SIG-M5 (cell line): ENCODE data around the gene NUP133.
"Not testable (repeated sequence)": the region's sequence is repeated elsewhere in the genome, so short reads cannot be mapped to it uniquely, and the experiment has no call there.

Experiments
- DNase-seq: peaks from one replicate; lab custom pipeline; 2025; lab: John Stamatoyannopoulos, UW

The NUP133 gene

DNA sequence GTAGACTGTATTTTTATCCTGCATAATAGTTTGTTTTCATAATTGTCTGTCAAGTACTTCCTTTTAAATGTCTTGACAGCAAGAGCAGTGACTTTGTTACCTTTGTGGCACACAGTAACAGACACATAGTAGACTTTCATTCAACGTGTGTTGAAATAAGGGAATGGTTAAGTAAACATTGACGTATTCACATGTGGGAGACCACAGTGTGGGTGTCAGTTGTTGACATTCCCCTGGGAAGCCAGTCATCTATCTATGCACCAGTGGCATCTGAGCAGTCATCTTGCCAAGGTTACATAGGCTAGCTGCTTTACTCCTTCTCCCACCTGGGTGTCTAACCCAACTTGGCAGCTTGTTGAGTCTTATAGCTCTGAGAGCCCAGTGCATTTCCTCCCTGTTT is 1.4 kb upstream of the NUP133 start:
- no peak for DNase-seq

DNA sequence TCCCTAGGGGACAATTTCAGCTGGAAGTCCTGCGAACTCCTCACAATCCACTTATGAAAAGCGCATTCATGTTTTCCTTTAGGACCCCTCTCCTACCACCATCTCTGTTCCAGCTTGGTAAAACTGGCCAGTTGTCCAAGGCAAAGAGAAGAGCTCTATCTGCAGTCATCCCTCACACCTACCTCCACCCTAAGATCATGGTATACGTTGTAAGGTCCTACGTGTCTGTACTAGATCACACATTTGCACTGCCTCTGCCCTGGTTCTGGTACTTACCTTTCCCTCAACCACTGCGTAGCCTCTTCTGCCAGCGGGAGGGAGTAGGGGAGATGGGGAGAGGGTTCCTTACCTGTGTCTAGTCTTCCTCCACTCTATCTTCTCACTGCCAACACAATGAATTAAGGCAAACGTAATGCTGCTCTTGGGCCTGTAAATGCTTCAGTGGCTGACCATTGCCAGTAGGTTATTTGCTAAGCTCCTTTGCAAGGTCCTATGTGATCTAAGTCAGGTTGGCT is 739 bp upstream of the NUP133 start:
- DNase-seq, result no peak

DNA sequence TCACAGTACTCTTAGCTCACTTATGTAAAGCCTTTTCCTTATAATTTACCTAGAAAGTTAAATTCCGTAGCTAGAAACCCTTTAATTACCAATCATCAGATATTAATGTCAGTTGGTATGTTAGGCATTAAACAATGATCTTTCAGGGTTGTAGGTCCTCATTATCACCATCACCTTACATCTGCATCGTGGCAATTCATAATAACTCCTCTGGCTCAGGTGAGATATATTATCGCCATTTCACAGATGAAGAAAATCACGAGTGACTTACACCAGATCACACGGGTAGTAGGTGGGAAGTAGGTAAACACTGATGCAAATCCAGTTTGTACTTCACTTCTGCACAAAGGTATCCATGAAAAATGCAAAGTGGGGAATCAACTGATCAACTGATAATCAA is 639 bp downstream of the NUP133 start:
- DNase-seq, result no peak

DNA sequence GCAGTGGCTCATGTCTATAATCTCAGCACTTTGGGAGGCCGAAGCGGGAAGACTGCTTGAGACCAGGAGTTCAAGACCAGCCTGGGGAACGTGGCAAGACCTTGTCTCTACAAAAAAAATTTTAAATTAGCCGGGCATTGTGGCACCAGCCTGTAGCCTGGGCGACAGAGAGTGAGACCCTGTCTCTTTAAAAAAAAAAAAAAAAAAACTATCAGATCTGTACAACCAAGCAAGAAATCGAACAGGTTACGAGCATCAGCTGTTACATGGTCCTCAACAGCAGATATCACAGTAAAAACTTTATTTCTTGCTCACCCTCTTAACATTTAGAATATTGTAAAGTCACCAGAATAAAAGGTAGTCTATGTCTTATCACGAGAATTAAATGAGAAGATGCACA is 1.5 kb downstream of the NUP133 start:
- DNase-seq, result no peak

DNA sequence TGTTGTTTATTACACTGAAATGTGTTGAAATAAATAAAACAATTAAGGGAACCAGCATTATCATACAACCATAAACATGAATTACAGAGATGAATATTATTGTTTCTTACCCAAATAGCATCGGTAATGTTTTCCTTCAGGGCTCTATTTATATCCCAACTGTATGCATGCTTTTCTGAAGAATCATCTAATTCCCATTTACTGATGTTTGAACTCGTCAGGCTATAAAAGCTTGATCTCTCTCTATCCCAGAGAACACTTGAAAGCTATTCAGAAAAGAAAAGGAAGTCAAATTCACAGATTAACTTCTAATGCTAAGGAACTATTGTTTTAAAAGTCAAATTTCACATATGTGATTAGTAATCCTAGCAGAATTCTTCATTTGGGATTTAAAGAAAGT is 12.4 kb downstream of the NUP133 start:
- DNase-seq, result no peak

DNA sequence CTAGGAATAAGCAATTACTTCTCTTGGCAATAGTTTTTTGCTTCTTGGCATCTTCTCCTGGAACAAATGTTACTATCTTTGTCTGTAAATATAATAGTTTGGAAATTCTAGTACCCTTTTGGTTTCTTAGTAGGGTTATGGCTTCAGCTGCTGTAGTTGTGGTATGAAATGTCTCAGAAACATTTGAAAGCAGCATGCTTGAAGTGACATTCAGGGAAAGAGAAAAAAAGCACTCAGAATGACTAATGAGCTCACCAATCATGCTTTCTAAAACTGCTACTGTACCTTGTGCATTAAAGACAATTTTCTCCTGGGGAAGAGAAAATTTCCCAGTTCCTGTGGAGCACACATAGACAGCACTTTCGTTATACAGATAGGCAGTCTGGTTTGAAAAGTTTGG is 21.0 kb downstream of the NUP133 start:
- no peak for DNase-seq

DNA sequence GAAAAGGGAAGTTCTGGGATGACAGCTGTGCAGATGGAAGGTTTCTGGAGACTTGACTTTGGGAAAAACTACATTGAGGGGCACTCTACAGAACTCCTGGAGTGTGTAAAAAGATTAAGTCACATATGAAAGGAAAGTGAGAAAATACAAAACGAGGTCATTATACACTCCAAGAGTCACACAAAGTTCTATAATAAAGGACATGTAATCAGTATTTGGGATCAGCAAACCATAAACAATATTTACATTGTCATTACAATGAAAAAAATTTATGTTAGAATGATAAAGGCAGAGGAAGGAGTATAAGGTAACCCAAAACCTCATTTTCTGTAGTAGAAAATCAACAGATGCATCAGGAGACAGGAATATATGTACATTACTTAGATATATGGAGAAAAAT is 22.8 kb downstream of the NUP133 start:
- DNase-seq, result no peak

DNA sequence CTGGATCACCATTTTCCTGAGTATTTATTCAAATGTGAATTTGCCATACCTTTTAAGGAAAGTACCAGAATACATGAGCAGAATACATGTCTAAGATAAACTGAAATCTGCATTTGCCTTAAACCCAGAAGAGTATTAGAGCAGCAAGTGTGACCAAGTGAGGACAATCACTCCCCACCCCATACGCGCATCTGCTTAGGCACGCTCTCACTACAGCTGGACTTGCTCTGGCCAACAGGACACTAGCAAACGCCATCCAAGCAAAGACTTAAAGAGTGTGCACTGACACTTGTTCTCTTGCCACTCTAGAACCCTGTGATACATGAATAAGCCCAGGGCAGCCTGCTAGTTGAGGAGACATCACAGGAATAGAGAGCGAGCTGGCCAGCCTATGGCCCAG is 25.6 kb downstream of the NUP133 start:
- DNase-seq, result no peak

DNA sequence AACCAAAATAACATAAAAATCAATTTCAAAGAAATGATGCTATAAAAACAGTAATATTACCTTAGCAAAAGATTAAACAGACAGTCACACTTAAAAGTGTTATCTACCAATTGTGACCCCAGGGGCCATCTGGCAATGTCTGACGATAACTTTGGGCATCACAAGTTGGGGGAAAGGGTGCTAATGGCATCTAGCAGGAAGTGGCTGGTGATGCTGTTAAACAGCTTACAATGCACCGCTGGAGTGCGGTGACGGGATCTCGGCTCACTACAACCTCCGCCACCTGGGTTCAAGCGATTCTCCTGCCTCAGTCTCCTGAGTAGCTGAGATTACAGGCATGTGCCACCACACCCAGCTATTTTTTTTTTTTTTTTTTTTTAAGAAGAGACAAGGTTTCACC is 27.6 kb downstream of the NUP133 start:
- DNase-seq, result no peak

DNA sequence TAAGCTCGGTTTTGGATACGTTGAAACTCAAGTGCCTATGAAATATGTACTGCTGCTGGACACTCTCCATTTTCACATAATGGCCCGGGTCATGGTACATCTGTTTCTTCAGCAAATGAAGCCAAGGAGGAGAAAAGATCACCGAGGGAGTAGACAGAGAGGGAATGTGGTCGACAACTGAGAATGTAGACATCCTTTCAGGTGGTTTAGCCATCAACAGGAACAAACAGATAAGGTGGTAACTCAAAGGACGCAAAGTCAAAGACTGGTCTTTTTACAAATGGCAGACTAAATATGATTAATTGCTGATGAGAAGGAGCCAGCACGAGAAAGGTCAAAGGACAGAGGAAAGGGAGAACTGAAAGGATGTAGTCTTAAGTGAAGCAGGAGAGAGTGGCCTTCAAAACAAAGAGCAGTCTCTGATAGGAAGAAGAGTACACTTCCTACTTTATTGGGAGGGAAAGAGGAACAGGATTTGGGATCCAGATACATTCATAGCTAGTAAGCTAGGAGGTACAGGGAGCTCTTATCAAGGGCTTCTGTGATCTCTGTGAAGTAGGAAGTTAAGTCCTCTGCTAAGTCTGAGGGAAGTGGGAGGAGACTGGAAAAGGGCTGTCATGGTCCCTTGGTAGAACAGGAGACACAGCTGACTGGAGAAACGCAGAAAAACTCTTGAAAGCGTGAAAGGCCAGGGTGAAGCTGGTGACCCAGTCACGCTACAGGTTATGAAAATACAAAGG is 28.3 kb downstream of the NUP133 start:
- no peak for DNase-seq

DNA sequence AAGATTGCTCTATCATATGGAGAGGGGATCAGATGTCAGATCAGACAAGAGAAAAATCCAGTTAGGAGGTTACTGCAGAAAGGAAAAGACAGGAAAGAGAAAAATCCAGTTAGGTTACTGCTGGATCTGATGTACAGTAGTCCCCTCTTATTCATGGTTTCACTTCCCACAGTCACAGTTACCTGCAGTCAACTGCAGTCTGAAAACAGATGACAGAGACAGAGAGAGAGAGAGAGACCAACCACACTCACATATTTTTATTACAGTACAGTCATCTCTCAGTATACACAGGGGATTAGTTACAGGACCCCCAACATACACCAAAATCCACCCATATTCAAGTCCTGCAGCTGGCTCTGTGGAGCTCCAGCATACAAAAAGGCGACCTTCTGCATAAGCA is 29.3 kb downstream of the NUP133 start:
- no peak for DNase-seq

DNA sequence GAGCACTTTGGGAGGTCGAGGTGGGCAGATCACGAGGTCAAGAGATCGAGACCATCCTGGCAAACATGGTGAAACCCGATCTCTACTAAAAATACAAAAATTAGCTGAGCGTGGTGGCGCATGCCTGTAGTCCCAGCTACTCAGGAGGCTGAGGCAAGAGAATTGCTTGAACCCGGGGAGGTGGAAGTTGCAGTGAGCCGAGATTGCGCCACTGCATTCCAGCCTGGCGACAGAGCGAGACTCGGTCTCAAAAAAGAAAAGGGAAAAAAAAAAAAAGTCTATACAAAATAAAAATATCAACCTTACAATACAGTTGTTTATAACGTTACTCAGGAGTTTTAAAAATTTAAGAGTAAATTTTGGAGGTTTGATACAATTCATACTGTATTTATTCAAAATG is 32.3 kb downstream of the NUP133 start:
- not testable (repeated sequence) for DNase-seq

DNA sequence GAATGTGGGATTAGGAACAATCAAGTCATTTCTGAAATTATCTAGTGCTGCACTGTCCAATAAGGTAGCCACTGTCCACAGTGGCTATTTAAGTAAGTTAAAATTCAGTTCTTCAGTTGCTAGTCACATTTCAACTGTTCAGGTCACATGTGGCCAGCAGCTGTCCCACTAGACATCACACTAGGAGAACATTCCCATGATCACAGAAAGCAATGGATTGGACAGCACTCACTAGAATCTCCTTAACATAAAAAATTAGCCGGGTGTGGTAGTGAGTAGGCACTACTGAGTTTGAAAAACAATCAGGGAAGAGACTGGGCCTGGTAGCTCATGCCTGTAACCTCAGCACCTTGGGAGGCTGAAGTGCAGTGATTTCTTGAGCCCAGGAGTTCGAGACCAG is 33.6 kb downstream of the NUP133 start:
- DNase-seq, result no peak

DNA sequence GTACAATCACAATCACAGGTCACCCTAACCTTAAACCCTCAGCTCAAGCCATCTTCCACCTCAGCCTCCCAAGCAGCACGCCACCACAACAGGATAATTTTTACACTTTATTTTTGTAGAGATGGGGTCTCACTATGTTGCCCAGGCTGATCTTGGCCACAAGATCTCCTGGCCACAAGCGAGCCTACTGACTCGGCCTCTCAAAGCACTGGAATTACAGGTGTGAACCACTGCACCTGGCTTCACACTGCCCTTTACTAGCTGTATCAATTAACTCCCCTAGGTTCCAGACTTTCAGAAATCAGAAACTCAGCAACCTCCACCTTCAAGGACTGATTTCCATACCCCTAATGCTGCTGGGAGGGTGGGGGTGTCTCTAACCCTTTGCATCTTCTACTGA is 37.0 kb downstream of the NUP133 start:
- DNase-seq, result no peak

DNA sequence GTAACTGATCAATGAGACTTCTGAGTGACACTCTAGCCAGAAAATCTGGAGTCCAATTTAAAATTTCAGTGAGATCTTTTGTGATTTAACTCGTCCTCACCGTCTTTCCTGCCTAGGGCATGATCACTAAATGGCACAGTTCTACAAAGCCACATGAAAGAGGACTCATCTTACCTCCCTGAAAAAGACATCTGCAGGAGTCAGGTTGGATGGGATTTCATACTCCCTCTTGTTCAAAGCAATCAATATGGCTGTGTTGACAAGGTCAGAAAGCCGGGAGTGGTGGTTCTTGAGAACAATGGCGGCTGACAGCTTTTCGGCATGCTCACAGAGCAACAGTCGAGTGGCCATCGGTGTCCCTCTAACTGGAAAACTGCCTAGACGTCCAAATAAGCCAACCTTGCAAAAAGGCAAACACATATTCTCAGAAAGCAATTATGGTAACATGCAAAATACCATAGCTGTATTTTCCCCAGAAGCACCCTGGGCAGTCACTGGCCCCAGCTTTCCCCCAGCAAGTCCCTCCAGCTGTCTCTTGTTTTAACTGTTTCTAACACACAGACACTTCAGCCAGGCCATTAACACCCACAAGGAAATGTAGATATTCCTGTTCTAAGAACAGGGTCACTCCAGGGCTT is 37.6 kb downstream of the NUP133 start:
- no peak for DNase-seq

DNA sequence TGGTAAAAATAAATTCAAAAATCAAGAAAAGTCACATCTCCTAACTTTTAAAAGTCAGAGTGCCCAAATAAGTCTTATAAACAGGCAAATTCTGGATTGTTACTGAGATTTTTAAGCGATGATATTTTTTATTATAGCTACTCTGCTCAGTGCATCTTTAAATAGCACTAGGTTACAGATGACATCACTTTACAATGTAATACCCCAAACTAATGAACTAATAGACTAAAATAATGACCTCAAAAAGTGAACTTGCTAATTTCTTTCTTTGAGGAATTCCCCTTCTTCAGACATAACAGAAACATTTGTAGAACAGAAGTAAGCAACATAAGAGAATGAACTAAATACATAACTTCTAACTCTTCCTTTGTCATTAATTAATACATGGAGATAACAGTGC is 41.3 kb downstream of the NUP133 start:
- no peak for DNase-seq

DNA sequence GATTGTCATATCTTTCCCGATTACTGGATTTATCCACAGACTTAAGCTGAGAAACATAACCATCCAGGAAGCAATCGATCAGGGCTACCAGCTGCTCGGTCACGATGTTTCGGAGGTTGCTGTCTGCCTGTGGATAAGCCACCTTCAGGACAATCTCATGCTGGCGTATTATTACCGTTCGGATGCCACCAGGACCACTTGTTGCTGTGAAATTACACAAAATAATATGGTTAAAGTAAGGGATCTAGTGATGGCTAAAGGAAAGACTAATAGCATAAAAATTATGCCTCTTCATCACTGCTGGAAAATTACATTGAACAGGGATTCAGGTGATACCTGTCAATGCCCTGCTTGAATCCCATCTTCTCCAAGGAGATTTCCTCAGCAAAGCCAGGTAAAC is 43.5 kb downstream of the NUP133 start:
- DNase-seq, result no peak

DNA sequence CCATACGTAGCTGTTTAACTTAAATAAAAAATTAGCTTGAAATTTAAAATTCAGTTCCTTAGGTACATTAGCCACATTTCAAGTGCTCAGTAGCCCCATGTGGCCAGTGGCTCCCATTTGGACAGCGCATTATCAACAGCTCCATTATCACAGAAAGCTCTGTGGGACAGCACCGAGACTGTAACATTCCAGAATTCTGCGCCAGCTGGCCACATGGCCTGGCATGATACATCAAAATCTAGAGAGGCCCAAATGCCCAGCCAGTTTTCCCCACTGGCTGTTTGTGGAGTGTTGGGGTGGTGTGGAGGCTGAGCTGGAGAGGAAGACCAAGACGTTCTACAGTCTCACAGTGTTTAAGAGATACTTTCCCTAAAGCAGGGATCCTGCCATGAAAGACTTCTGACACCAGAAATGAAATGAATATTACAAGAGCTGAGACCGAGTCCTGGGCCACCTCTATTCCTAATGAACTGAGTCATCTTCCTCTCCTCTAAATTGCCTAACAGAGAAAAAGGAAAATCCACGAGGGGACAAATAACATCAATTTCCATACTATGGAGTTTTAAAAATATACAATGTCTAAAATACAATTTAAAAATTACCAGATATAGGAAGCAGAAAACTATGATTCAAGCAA is 47.0 kb downstream of the NUP133 start:
- no peak for DNase-seq

DNA sequence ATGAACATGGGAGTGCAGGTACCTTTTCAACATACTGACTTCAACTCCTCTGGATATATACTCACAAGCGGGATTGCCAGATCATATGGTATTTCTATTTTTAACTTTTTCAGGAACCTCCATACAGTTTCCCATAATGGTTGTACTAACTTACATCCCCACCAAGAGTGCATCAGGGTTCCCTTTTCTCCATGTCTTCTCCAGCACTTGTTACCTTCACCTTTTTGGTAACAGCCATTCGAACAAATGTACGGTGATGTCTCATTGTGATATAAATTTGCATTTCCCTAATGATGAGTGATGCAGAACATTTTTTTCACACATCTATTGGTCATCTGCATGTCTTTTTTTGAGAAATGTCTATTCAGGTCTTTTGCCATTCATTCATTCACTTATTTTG is 48.3 kb downstream of the NUP133 start:
- DNase-seq, result no peak

DNA sequence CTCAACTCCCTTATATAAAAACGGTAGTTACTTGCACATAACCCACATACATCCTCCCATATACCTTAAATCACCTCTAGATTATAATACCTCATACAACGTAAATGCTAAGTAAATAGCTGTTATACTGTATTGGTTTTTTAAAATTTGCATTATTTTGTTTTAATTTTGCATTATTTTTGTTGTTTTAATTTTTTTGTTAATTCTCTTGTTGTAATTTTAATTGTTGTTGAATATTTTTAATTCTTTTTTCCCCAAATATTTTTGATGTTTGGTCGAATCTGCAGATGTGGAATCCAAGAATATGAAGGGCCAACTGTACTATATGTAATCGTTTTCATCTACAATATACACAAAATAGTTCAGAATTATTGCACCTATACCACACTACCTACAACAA is 50.7 kb downstream of the NUP133 start:
- no peak for DNase-seq

DNA sequence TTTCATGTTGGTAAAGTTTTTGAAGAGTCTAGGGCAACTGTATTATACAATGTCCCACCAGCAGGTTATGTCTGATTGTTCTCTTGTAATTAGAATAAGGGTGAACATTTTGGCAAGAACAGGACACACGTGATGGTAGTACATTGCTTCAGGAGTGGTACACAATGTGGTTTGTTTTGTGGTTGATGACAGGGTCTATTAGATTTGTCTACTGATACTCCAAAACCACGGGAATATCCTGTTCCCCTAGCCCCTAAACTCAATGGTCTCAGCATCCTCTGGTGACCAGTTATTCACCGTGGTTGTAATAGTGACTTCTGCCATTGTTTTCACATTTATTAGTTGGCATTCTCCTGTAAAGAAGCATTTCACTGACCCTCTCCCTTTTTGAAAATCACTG is 52.1 kb downstream of the NUP133 start:
- no peak for DNase-seq

DNA sequence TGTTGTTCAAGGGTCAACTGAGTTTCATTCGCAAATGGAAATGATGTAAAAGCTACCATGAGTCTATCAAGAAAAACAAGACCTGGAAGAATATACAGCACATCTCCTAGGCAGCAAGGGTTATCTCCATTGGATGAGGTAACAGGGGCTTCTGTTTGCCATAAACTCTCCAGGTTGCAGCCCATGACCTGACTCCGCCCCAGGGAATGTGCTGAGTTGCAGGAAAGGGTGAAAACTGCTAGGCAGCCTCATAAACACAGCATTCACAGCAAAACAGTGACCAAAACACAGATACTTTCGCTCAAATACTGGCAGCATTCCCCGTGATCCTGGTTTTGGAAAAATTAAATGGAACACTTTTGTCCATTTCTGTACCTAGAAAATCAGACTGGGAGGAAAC is 54.1 kb downstream of the NUP133 start:
- no peak for DNase-seq
